PC-3 (cell line): ENCODE measurements around the gene ENO1.

Experiments
- CTCF ChIP-seq: fragments of 300-600 bp; sonication (generic); conservative IDR thresholded peaks from 2 replicates; pipeline ENCODE4 v1.5.1; 2017; ENCODE audit warnings: antibody characterized with exemption, low read depth, mild to moderate bottlenecking, low read length
- EZH2 ChIP-seq: fragments of 300-600 bp; sonication (generic); IDR thresholded peaks from one replicate; pipeline ENCODE4 v1.6.1; 2017; ENCODE audit warnings: antibody characterized with exemption, mild to moderate bottlenecking, low read length; ENCODE audit not compliant: unreplicated experiment
- EZH2phosphoT487 ChIP-seq: fragments of 300-600 bp; sonication (generic); IDR thresholded peaks from 2 replicates; pipeline ENCODE4 v1.6.1; 2018; ENCODE audit warnings: mild to moderate bottlenecking, antibody characterized with exemption, low read length, borderline replicate concordance

- TF ChIP-seq EZH2 (no peak), CTCF (no peak), EZH2phosphoT487 (no peak)
These were observed 52.5 kb downstream of the ENO1 start for GRCh38 chr1:8825985-8826481.
